ENCODE data around the gene AMDHD2. TPM values are rescaled to one million over a fixed set of nuclear protein-coding genes. Genes with fewer than 3 reads are reported as not detected.

Gene AMDHD2
- total RNA-seq, 4 donors from 2014 or later = 11.6 to 23.9 (median 17.5) TPM

DNA sequence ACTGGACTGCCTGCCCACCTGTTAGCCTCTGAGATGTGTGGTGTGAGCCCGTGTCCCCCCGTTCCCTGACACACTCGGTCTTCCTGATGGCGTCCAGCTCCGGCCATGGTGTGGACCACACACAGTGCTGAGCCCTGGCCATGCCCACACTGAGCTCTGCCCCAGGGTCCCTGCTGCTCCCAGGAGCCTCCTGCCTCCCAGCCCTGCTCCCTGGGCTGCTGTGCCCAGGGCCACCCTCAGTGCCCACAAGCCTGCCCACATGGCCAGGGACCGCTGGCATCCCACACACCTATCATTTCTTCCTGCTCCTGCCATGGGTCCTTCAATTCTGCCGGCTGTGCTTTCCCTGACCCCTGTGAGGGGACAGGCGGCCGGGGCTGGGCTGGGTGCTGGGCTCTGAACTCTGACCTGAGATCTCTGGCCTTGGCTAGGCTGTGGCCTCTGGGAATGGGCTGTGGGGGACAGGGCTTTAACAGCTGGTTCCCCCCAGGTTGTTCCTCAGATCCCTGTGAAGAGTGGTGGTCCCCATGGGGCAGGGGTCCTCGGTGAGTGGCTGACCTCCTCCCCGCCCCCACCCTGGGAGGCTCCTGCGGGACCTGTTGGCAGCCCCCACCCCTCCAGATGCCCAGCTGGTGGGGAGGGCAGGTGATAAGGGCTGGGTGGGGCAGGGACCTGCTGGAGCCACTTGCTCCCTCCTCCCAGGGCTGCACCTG, 7.1 kb downstream of the AMDHD2 start:
- 77 to 89% methylated on average over 3 to 7 of the region's 12 CpGs for WGBS, 2 donors
- DNase-seq = no peak
- Histone ChIP-seq H3K36me3 (peaks cover 30 to 86% (median 35%) of the 10 kb centered on the region in 3 donors), H3K9me3 (no peaks in the 10 kb centered on the region), H3K27ac (no peak overlapping the region), H3K4me3 (no peak overlapping the region), H3K27me3 (no peaks in the 10 kb centered on the region), H3K4me1 (peaks cover 7 to 21% (median 8%) of the 10 kb centered on the region in 3 donors)
- intact Hi-C loops (cut with DNase I) = no loop called here
- TF ChIP-seq, protein P1, sequence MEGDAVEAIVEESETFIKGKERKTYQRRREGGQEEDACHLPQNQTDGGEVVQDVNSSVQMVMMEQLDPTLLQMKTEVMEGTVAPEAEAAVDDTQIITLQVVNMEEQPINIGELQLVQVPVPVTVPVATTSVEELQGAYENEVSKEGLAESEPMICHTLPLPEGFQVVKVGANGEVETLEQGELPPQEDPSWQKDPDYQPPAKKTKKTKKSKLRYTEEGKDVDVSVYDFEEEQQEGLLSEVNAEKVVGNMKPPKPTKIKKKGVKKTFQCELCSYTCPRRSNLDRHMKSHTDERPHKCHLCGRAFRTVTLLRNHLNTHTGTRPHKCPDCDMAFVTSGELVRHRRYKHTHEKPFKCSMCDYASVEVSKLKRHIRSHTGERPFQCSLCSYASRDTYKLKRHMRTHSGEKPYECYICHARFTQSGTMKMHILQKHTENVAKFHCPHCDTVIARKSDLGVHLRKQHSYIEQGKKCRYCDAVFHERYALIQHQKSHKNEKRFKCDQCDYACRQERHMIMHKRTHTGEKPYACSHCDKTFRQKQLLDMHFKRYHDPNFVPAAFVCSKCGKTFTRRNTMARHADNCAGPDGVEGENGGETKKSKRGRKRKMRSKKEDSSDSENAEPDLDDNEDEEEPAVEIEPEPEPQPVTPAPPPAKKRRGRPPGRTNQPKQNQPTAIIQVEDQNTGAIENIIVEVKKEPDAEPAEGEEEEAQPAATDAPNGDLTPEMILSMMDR (IDR thresholded peaks at IDR 0.05) = no peak
- no peak for TF ChIP-seq POLR2A (IDR thresholded peaks at IDR 0.05)

DNA sequence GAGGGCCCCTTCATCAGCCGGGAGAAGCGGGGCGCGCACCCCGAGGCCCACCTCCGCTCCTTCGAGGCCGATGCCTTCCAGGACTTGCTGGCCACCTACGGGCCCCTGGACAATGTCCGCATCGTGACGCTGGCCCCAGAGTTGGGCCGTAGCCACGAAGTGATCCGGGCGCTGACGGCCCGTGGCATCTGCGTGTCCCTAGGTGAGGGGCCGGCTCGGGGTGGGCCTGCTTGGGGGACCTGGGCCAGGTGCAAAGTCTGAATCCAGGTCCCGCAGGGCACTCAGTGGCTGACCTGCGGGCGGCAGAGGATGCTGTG, 7.6 kb downstream of the AMDHD2 start:
- Histone ChIP-seq H3K4me3 (no peak overlapping the region), H3K27me3 (no peaks in the 10 kb centered on the region), H3K27ac (no peak overlapping the region), H3K36me3 (peaks cover 30 to 81% (median 35%) of the 10 kb centered on the region in 3 donors), H3K4me1 (peaks cover 7 to 23% (median 8%) of the 10 kb centered on the region in 3 donors), H3K9me3 (no peaks in the 10 kb centered on the region)
- WGBS, 2 donors = no CpG with 5 or more reads among the region's 24 CpGs
- intact Hi-C loops (cut with DNase I) = no loop called here
- DNase-seq = no peak
- TF ChIP-seq POLR2A (IDR thresholded peaks at IDR 0.05) = no peak
- TF ChIP-seq, protein P1 (IDR thresholded peaks at IDR 0.05) = no peak

DNA sequence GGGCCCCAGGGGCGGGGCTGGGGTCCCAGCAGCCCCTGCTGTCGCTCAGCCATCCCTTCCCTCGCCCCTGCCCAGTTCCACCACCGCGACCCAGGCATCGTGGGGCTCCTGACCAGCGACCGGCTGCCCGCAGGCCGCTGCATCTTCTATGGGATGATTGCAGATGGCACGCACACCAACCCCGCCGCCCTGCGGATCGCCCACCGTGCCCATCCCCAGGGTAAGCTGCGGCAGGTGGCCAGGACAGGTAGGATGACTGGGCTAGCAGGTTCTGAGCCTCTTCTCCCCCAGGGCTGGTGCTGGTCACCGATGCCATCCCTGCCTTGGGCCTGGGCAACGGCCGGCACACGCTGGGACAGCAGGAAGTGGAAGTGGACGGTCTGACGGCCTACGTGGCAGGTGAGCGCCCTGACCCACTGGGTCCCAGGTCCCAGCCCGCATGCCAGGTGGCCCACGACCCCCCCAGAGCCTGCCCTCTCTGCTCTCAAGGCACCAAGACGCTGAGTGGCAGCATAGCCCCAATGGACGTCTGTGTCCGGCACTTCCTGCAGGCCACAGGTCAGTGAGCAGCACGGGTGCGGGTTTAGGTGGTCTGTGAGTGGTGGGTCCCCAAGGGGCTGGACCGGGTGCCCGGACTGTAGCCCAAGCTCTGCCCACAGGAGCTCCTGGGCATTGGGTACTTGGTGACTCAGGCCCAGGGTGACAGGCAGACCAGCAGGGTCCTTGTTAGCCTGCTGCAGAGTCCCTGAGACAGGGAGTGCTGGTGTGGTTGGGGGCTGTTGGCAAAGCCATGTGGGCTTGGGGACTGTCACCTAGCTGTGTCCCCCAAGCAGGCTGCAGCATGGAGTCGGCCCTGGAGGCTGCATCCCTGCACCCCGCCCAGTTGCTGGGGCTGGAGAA, 8.2 kb downstream of the AMDHD2 start:
- peaks cover 29 to 74% (median 30%) of the 10 kb centered on the region in 3 donors for H3K36me3 ChIP-seq
- peaks cover 8 to 30% (median 8%) of the 10 kb centered on the region in 3 donors for H3K4me1 ChIP-seq

DNA sequence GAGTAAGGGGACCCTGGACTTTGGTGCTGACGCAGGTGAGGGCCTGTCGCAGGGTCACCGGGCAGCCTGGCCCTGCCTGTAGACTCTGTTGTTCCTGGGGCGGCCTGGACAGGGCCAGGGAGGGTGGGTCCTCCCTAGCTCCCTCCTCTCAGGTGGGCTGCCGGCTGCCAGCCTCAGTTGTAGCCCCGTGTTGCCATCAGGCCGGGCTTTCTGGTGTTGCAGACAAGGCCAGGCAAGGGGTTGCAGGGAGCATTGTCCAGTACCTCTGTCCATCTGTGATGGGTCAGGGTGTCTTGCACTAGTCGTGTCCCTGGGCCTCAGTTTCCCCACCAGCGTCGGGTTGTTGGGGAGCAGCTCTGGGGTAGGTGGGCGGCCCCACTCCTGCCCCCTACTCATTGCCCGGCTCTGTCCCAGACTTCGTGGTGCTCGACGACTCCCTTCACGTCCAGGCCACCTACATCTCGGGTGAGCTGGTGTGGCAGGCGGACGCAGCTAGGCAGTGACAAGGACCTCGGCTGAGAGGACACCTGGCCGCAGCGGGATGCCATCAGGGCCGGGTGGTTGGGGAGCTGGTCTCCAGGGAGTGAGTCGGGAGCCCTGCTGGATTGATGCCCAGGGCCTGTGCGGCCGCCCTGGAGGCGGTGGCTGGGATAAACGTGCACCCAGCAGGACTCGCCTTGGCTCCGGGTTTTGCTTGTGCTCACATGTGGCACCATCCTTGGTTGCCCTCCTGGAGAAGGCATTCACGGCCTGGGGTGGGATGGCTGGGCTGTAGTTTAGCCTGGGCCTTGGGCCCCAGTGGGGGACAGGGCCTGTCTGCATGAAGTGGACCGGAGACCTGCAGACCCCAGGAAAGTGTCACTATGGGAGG, 9.1 kb downstream of the AMDHD2 start:
- intact Hi-C loops (cut with DNase I) = no loop called here
- TF ChIP-seq, protein P1 (IDR thresholded peaks at IDR 0.05) = no peak
- TF ChIP-seq POLR2A (IDR thresholded peaks at IDR 0.05) = no peak
- no peak for DNase-seq

More for the DNA sequence above, 8.2 kb downstream of the AMDHD2 start:
- intact Hi-C loops (cut with DNase I) = no loop called here
- TF ChIP-seq, protein P1 (IDR thresholded peaks at IDR 0.05) = no peak
- Histone ChIP-seq H3K27me3 (no peaks in the 10 kb centered on the region), H3K4me3 (no peak overlapping the region), H3K9me3 (no peaks in the 10 kb centered on the region), H3K27ac (no peak overlapping the region)
- WGBS, 2 donors = 87 to 92% methylated on average over 3 to 7 of the region's 36 CpGs
- no peak for DNase-seq

More for the DNA sequence above, 9.1 kb downstream of the AMDHD2 start:
- WGBS, 2 donors = 47 to 77% methylated on average over 3 to 9 of the region's 32 CpGs
- peaks cover 22 to 65% (median 23%) of the 10 kb centered on the region in 3 donors for H3K36me3 ChIP-seq
- no peaks in the 10 kb centered on the region for H3K9me3 ChIP-seq
- no peak overlapping the region for H3K4me3 ChIP-seq
- H3K4me1 ChIP-seq = peaks cover 8 to 34% (median 9%) of the 10 kb centered on the region in 3 donors
- H3K27me3 ChIP-seq = no peaks in the 10 kb centered on the region
- H3K27ac ChIP-seq = no peak overlapping the region
